HG03039 (cell line): Measurements from ENCODE around the gene BBS9.

Source experiments
- ATAC-seq: cut with Tn5 transposase; IDR thresholded peaks from one replicate; pipeline ENCODE4 v1.9.1; 2021; ENCODE audit warnings: mild to moderate bottlenecking, moderate library complexity; ENCODE audit not compliant: unreplicated experiment

Gene BBS9

GRCh38 chr7:33118383-33118782 lies 11.0 kb upstream of the BBS9 start:
- ATAC-seq, result no peak

GRCh38 chr7:33127085-33127484 lies 2.3 kb upstream of the BBS9 start:
- no peak for ATAC-seq

GRCh38 chr7:33128631-33128989 lies 754 bp upstream of the BBS9 start:
- no peak for ATAC-seq

GRCh38 chr7:33129806-33130153 lies 416 bp downstream of the BBS9 start:
- no peak for ATAC-seq

- no peak for ATAC-seq
Observed at GRCh38 chr7:33130184-33130583, 820 bp downstream of the BBS9 start.

GRCh38 chr7:33137103-33137502 lies 7.7 kb downstream of the BBS9 start:
- no peak for ATAC-seq

GRCh38 chr7:33142585-33142984 lies 13.2 kb downstream of the BBS9 start:
- ATAC-seq, result no peak

- ATAC-seq, result no peak
Observed at GRCh38 chr7:33143996-33144718, 14.8 kb downstream of the BBS9 start.

GRCh38 chr7:33145156-33145555 lies 15.8 kb downstream of the BBS9 start:
- no peak for ATAC-seq

- no peak for ATAC-seq
Observed at GRCh38 chr7:33152087-33152486, 22.7 kb downstream of the BBS9 start.

GRCh38 chr7:33155811-33156210 lies 26.4 kb downstream of the BBS9 start:
- ATAC-seq, result no peak

GRCh38 chr7:33156441-33156840 lies 27.1 kb downstream of the BBS9 start:
- no peak for ATAC-seq

- ATAC-seq, result no peak
Observed at GRCh38 chr7:33157311-33157710, 27.9 kb downstream of the BBS9 start.

- ATAC-seq, result no peak
Observed at GRCh38 chr7:33157781-33158180, 28.4 kb downstream of the BBS9 start.

- no peak for ATAC-seq
Observed at GRCh38 chr7:33177876-33178275, 48.5 kb downstream of the BBS9 start.

- no peak for ATAC-seq
Observed at GRCh38 chr7:33179519-33179918, 50.2 kb downstream of the BBS9 start.

GRCh38 chr7:33183504-33183903 lies 54.1 kb downstream of the BBS9 start:
- no peak for ATAC-seq

- ATAC-seq, result no peak
Observed at GRCh38 chr7:33184828-33185227, 55.5 kb downstream of the BBS9 start.

- peak; percentile 62 for ATAC-seq
Observed at GRCh38 chr7:33185786-33186185, 56.4 kb downstream of the BBS9 start.

- ATAC-seq, result no peak
Observed at GRCh38 chr7:33186192-33186591, 56.8 kb downstream of the BBS9 start.

- ATAC-seq, result peak; percentile 18
Observed at GRCh38 chr7:33190688-33191304, 61.4 kb downstream of the BBS9 start.

GRCh38 chr7:33191340-33191739 lies 62.0 kb downstream of the BBS9 start:
- peak; percentile 66 for ATAC-seq
